Measurements from ENCODE around the gene CATSPERE. TPM values are rescaled to one million over a fixed set of nuclear protein-coding genes. Genes with fewer than 3 reads are reported as not detected.
A peak's percentile ranks its signal among the peaks of the same experiment; 100 is the strongest.

The CATSPERE gene
- total and polyA plus RNA-seq, 10 of the 15 experiments (the other 5 are each of a cell fraction or from before 2014, with no cell fraction given), result 0.04 to 0.24 (median 0.17) TPM; not detected in 3

- TF ChIP-seq RELB (IDR thresholded peaks at IDR 0.05; ENCODE audit: low read depth) (no peak), CEBPZ (IDR thresholded peaks at IDR 0.05; ENCODE audit: low read depth, low read length) (no peak), ZNF687 (IDR thresholded peaks at IDR 0.05) (peak; percentile 2; the same call in 1 of the 2 replicates), RCOR1 (conservative IDR thresholded peaks at IDR 0.05; ENCODE audit: low read depth, low read length) (no peak; the same call in 1 of the 2 replicates), ZNF622 (IDR thresholded peaks at IDR 0.05) (no peak), E4F1 (IDR thresholded peaks at IDR 0.05; ENCODE audit: borderline replicate concordance, partially characterized antibody) (no peak), POLR2A (IDR thresholded peaks at IDR 0.05; ENCODE audit: low read depth, low read length) (no peak), CBX5 (IDR thresholded peaks at IDR 0.05; ENCODE audit: low read depth) (peak; percentile 45; the same call in 1 of the 2 replicates), ZNF207 (IDR thresholded peaks at IDR 0.05; ENCODE audit: borderline replicate concordance) (no peak), SPI1 (IDR thresholded peaks at IDR 0.05; ENCODE audit: borderline replicate concordance, insufficient read depth, low read depth, low read length) (peak; percentile 47; the same call in 1 of the 2 replicates), HSF1 (IDR thresholded peaks at IDR 0.05; ENCODE audit: low read depth, low read length) (no peak), NFYA (IDR thresholded peaks at IDR 0.05; ENCODE audit: borderline replicate concordance, low read depth, low read length) (no peak), ZZZ3 (IDR thresholded peaks at IDR 0.05; ENCODE audit: control insufficient read depth, insufficient read length, low read depth) (no peak), ASH2L (IDR thresholded peaks at IDR 0.05; ENCODE audit: borderline replicate concordance, low read depth) (no peak), POU2F2 (IDR thresholded peaks at IDR 0.05; ENCODE audit: borderline replicate concordance, low read depth, low read length) (peak; percentile 61; the same call in 2 of the 3 replicates)
Observed at GRCh38 chr1:244451951-244452795, 8.9 kb upstream of the CATSPERE start (continued).

Data from GM12878 (cell line).